Renal pelvis (tissue), 4 donors: ENCODE measurements around the gene RNF224. TPM values are rescaled to one million over a fixed set of nuclear protein-coding genes. Genes with fewer than 3 reads are reported as not detected.
A peak's percentile ranks its signal among the peaks of the same experiment; 100 is the strongest.

ENCODE experiments used
- DNase-seq: peaks from one replicate; pipeline ENCODE4 v3.0.0-alpha.2; 2013
- polyA plus RNA-seq, 3 donors: library from polyadenylated mRNA; unstranded; fragments of 120-200 nt; gene quantifications; one replicate each; pipeline ENCODE4 v1.2.1, GENCODE V29; 2013; ENCODE audit not compliant: insufficient read length in 3 of 3

RNF224 gene
- polyA plus RNA-seq, 3 donors, result 10.1 to 15.2 (median 13.8) TPM

DNA sequence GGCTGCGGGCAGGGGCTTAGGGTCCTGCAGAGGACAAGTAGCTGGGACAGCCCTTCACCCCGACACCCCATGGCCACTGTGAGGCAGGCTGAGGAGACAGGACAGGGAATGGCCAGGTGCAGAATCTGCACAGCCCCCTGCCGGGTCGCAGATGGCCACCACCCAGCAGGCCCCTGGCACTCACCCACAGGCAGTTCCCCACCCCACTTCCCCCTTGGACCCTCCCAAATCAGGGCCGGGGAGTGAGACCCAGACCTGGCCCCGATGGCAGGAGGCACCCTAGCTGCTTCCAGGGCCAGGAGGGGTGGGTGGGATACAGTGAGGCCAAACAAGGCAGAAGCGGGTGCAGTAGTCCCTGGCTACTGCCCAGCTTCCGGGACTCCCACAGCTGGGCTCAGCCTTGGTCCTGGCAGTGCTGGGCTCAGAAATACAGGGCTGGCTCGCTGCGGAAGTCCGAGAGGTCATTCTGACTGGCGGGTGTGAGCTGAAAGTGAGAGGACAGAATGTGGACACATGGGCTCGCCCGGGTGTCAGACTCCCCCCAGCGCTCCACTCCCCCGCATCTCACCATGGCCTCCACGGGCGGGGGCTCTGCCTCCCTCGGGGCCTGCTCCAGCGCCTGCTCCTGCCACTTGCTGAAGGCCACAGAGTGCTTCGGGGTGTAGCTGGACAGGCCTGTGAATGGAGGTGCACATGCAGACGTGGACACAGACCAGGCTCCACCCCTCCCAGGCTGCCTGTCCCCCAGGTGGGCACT is 35.4 kb upstream of the RNF224 start:
- DNase-seq, result no peak

DNA sequence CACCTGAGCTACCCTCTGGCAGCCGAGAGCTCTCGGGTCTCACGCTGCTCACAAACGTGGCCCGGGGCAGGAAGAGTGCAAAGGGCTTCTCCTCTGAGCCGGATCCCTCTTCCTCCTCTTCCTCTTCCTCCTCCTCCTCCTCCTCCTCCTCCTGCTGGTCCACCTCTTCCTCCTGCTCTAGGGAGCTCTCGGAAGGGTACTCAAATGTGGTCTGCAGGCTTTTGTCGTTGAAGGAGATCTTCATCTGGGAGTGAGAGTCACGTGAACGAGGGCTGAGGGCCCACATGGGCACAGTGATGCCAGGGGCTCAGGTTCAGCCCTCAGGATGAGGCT is 34.9 kb upstream of the RNF224 start:
- no peak for DNase-seq

DNA sequence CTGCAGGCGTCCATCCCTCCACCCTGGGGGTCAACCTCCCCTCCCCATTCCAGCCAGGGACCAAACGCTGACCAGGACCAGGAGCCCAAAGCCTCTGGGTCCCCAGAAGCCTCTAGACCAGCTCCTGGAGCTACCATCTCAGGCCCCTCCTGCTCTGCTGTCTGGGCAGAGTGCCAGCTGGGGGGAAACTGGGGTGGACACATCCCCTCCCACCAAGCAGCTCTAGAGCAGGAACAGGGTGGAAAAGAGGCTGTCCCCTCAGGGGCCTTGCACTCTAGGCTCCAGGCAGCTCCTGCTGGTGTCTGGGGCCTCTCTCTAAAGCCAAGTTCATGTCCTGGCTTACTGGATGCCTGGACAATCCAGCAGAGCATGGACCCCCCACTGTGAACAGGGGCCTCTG is 34.4 kb upstream of the RNF224 start:
- no peak for DNase-seq

DNA sequence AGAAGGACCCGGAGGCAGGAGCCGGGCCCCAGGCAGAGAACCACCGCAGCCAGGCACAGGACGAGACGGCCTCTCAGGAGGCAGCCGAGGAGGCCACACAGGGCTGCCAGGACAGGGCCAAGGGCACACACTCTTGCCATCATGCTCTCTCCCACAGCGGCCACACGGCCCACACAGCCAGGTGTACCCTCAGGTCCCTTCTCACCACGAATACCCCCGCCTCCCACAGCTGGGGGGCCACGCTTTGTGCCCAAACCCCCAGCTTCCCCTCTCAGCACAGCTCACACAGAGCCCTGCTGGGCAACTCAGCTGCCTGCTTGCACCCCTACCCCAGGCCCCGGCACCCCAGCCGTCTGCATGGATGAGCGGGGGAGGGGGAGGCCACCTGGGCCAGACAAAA is 33.5 kb upstream of the RNF224 start:
- DNase-seq, result no peak

DNA sequence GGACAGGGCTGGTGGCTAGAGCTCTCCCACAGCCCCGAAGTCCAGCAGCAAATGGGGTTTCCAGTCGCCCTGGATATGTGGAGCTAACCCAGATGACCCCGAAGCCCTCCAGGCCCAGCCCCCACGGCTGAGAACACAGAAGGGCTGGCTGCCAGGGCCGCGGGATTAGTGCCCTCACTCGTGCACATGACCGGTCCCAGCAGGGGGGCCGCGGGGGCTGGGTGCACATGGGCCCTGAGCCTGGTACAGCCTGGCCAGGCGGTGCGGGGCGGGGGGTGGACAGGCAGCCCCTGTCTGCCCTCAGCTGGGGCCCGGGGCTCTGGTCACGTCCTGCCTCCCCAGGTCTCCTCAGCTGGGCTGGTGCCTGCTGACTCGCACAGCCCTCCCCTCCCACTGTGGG is 32.9 kb upstream of the RNF224 start:
- DNase-seq, result no peak

DNA sequence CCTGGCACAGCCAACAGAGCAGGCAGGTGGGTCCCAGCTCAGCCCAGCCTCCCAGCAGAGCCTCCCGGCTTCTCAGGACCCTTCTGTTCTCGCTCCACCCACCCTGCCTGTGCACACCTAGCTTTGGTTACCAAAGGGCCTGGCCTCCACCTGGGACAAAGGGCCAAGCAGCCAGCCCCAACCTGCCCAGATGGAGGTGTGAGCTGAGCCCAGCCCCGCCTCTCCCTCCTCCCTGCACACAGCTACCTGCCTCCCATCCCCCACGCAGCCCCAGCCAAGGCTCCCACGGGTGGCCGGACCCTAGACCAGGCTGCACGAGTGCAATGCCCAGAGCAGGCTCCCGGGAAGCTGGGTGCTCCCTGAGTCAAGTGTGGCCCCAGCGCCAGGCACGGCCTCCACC is 32.4 kb upstream of the RNF224 start:
- DNase-seq, result no peak

DNA sequence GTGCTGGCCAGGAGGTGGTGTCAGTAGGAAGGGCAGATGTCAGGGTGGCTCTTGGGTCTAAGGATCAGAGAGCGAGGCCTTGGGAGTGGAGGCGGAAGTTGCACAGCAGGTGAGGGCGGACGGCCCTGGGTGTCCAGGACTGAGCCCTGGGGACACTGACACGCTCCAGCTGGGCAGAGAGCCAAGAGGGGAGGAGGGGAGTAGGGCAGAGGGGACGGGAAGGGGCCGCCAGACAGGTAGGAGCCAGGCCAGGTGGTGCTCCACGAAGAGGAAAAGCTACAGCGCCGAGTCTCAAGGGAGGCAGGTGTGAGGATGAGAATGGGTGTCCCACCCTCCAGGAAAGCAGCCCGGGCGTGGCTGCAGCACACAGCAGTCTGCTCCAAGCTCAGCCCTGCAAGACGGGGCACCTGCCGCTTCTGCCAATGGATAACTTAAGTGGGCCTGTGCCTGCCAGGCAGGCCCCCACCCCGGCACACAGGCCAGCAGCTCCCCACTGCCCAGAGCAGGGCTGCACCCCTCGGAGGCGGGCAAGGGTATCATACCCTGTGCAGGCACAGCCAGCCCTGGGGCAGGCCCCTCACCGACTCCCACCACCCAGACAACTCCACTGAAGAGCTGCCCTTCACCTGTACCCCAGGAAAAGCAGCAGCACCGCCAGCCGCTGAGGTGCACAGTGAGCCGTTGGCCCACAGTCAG is 31.6 kb upstream of the RNF224 start:
- no peak for DNase-seq

DNA sequence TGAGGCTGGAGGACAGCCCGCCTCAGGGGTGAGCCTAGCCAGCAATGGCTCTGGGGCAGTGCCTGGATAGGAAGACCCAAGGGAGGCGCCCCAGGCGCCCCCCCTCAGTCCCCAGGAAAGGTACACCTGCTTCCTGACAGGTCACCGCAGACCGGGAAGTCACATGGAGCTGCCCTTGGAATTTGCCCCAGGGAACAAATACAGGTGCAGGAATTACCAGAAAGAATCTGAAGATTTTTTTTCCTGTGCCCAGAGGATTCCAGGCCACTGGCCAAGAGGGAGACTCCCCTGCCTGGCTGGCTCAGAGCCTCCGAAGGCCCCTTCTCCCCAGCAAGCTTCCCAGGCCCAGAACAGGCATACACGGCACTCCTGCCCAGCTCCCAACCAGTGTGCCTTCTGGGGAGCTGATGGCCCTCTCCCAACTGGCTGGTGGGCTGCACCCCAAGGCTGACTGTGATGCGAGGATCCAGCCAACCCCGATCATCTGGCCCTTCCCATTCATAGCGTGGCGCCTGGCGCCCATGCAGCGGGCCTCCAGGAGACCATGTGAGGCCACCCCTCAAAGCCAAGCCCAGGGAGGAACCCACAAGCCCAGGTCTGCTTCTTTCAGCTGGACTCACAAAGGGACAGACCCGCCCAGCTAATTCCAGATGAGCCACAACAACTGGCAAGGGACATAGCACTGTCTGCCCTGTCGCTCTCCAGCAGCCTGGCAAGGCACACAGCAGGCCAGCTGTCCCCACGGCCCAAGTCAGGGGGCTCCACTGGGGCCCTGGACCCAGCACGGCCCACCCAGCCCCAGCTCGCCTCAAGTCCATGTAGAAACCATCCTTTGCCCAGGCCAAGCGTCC is 29.0 kb upstream of the RNF224 start:
- no peak for DNase-seq

DNA sequence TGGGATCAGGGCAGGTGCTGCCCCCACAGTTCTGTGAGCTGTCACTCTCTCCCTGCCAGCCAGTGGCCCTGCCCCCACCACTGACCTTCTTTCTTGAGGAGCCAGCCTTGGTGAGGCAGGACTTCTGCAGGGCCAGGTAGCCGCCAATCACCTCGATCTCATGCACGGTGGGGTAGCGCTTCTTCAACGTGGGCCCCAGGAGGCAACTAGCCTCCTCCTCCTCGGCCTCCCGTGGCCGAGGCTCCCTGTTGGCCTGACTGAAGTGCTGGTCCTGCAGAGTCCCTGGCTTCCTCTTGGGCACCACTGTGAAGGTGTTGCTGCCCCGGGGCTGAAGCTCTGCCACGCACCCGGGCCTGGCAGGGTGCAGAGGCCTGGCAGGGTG is 28.4 kb upstream of the RNF224 start:
- DNase-seq, result no peak

DNA sequence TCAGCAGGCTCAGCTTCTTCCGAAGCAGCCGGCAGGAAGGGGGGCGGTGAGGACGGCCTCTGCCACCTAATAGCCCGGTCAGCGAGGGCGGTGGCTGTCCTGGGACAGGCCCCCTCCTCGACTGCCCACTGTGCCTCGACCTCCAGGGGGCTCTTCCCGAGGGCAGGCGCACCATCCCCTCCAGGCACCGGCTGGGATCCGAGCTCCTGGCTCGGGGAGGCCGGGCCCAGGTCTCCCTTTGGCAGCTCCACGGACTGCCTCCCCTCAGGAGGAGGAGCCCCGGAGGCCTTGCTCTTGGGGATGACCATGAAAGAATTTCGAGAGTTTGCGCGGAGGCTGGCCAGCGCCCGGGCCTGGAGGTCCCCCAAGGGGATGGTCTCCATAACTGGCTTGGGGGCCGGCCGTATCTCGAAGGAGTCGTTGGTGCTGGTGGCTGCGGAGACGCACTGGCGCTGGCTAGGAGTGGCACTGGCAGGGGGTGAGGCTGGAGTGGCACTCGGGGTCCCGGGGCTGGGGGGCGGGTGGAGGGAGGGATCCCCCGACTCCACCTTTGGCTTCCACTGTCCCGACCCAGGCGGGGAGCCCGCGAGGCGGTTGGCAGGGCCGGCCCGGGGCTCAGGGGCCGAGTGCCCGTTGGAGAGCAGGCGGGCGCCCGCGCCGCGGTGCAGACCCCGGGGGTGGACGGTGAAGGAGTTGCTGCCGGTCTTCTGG is 27.7 kb upstream of the RNF224 start:
- no peak for DNase-seq

DNA sequence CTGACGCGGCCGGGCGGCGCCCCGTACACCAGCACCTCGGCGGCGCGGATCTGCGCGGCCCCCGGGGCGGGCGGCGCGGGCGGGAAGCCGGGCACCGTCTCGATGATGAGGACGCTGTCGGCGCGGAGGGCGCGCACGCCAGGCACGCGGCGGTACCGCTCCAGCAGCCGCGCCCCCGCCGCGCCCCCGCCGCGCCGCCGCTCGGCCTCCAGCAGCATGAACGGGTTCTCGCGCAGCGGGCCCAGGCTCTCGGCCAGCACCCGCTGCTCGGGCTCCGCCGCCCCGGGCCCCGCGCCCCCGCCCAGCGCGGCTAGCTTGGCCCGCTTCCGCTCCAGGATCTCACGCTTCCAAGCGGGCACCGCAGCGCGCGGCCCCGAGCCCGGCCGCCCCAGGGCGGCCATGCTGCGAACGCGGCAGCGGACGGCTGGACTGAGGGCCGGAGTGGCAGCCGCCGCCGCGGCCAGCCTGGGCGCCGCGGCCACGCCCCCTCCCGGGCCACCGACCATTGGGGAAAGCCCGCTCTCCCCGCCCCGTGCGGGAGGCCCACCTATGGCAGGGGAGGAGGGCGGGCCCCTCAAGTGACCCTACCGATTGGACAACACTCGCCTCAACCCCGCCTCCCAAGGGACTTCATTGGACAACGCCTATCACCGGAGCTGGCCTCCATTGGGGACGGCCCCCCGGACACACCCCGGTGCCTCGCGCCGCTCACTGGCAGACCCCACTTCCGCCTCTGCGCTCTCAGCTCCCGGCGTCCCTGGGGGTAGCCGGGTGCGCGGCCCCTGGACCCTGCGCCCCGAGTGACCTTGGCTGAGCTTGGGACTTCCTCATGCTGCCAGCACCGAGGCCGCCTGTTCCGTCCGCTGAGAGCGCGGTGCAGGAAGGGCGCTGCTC is 26.7 kb upstream of the RNF224 start, which contains the start of gene TPRN:
TSS of gene TPRN (minus strand) at position 431 of the 894 bp plus-strand sequence. CDS start at position 401, 30 bp downstream.
- peak; percentile 99 for DNase-seq

DNA sequence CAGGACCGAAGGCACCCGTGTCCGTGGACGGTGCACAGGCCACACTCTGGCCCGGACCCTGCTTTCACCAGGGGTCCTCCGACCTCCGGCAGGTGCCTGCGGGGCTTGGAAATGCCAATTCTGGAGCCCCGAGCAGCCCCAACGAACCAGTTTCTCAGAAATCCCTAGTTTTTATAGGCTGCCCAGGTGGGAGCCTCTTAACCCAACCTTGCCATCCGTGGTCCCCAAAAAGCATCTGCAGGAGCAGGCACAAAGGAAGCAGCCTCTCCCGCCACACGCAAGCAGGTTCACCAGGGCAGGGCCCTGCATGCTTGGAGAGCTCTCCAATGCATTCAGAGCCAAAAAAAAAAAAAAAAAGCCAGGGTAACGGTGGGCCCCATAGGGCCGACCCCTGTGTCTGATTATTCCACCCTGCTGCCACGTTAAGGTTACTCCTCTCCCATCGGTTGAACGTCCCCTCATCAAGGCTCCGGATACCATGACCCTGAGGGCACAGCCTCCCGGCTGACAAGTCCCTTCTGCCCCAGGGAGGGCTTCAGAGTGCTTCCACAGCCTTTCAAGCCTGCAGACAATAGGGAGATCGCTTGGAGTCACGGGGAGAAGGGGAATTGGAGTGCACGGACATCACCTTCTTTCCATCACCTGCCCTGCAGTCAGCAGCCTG is 26.0 kb upstream of the RNF224 start:
- no peak for DNase-seq

DNA sequence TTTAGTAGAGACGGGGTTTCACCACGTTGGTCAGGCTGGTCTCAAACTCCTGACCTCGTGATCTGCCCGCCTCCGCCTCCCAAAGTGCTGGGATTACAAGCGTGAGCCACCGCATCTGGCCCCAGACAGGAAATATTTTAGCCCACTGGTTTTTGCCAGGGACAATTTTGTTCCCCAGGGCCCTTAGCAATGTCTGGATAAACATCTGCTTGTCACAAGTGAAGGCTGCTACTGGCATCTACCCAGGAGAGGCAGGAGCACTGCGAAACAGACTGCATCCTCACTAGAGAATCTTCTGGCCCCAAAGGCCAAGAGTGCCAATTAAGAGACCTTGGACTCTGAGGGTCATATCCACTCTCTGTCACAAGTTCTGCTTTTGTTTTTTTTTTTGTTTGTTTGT is 24.3 kb upstream of the RNF224 start:
- DNase-seq, result no peak

DNA sequence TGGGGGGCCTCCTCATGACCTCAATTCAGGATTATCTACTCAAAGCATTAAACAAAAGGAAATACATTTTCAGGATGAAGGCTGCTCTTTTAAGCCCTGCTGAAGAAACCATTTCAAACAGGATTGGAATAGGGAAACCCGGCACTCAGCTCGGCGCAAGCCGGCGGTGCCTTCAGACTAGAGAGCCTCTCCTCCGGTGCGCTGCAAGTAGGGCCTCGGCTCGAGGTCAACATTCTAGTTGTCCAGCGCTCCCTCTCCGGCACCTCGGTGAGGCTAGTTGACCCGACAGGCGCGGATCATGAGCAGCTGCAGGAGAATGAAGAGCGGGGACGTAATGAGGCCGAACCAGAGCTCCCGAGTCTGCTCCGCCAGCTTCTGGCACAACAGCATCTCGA is 22.6 kb upstream of the RNF224 start:
- DNase-seq, result no peak

DNA sequence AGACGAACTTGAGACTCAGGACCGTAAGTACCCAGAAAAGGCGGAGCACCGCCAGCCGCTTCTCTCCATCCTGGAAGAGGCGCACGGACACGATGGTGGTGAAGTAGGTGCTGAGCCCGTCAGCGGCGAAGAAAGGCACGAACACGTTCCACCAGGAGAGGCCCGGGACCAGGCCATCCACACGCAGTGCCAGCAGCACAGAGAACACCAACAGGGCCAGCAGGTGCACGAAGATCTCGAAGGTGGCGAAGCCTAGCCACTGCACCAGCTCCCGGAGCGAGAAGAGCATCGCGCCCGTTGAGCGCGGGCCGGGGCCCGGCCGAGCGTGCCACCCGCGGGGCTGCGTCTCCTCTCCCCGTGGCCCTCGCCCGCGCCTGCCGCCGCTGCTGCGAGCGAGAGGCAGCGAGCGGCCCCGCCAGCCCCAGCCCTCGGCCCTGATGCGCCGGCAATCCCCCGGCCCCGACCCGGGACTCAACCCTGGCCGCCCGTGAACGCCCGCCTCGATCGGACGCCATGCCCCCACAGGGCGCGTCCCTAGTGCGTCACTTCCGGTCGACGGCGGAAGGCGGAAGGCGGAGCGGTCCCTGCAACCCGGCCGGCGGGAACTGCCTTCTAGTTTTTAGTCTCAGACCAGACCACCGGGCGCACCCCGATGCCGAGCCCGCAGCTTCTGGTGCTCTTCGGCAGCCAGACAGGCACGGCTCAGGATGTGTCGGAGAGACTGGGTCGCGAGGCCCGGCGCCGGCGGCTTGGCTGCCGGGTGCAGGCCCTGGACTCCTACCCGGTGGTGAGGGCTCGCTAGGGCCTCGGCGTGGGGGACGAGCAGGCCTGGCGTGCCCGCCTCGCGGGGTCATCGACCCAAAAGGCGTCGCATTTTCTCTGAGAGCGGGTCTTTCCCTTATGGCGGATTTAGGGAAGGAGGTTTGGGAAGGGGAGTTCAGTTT is 21.9 kb upstream of the RNF224 start, which contains the start of the genes NDOR1 and TMEM203:
TSS of gene NDOR1 (plus strand) at position 575 of the 944 bp plus-strand sequence. CDS start at position 653, 78 bp downstream.
TSS of gene TMEM203 (minus strand) at position 523 of the 944 bp plus-strand sequence. CDS start at position 289, 234 bp downstream.
- peak; percentile 90 for DNase-seq

DNA sequence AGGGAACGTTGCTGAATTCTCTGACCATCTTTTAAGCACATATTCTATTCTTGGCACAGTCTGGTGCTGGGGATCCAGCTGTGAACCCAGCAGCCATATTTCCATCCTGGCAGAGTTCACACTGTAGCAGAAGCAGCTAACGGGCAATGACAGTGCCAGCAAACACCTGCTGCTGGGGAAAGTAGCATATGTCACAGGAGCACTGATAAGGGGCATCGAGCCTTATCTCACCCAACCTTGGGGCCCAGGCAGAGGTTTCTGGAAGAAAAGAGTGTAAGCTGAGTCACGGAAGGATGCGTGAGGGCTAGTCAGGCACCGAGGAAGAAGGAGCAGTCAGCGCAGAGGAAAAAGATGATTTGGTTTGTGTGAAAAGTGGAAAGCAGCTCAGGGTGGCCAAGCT is 20.7 kb upstream of the RNF224 start:
- no peak for DNase-seq

DNA sequence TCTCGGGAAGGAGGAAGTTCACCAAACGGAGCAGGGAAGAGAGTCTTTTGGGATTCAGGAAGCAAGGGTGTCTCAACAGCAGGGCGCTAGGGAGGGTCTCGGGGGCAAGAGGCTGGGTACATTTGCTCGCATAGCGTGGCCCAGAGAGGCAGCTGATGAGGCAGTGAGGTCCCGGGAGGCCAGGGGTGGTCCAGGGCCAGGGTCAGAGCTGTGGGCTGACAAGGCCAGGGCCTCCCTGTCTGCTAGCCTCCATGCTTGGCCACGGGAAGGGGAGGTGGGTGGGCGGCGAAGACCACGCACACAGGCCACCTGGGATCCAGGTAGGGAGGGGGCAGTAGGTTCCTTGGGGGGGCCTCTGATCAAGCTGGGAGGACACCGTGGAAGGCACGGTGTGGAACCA is 15.8 kb upstream of the RNF224 start:
- DNase-seq, result no peak

DNA sequence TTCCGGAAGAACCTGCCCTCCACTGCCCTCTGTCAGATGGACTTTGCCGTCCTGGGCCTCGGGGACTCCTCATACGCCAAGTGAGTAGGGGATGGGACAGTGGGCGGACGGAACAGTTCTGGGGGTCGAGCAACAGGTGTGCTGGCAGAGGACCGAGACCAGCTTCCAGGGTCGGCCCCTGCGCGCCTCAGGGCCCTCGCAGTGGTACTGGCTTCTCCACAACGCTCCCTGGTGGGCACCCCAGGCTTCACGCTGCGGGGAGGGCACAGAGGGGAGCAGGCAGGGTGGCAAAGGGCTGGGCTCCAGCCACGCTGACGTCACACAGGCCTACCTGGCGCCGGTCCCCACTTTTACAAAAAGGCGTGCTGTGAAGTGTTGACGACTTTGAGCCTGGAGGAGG is 14.8 kb upstream of the RNF224 start:
- no peak for DNase-seq
